Stimulated activated CD4-positive, alpha-beta T cell treated with anti-CD3 and anti-CD28 coated beads, Interleukin-4, amount 100 ng/mL, for 24 hours (primary cell): ENCODE results near the gene SPAG9.

Source experiments
- DNase-seq: peaks from one replicate; pipeline ENCODE4 v3.0.0-alpha.2; 2020

Gene SPAG9

GRCh38 chr17:51029568-51030463 is 90.9 kb downstream of the SPAG9 start:
- DNase-seq = no peak

- no peak for DNase-seq
Observed at GRCh38 chr17:51029142-51029541, 91.5 kb downstream of the SPAG9 start.

DNA sequence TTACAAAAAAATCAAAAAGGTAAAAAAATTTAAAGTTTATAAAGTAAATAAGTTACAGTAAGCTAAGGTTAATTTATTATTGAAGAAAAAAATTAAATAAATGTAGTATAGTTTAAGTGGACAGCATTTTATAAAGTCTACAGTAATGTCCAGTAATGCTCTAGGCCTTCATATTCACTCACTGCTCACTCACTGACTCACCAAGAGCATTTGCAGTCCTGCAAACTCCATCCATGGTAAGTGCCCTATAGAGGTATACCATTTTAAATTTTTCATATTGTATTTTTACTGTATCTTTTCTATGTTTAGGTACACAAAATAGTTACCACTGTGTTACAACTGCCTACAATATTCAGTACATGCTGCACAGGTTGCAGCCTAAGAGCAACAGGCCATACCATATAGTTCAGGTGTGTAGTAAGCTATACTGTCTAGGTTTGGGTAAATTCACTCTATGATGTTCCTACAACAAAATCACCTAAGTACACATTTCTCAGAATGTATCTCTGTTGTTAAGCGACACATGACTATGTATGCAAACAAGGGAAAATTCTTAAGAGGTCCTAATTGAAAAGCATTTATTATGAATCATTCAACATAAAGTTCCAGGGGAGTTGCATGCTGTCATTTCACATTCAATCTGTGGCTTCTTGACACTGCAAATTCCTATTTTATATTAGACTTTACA is 92.3 kb downstream of the SPAG9 start:
- no peak for DNase-seq

DNA sequence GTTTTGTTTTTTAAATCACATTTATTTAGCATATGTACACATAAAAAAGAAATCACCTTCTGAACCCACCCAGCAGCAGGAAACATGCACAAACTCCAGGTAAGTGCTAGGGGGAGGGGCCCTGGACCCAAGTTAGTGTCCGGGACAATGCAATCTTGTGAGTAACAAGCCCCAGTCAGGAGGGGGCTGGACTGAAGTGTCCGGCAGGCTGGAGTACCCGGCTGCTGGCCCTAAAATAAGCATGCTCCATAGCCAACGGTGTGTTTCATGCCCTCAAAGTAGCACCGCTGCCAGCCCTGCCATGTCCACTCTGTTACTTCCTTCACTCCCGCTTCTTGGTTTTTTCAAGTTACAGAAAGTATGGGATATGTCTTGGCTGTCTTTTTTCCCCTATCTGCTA is 102.1 kb downstream of the SPAG9 start:
- no peak for DNase-seq

GRCh38 chr17:51017270-51017669 is 103.4 kb downstream of the SPAG9 start:
- DNase-seq = no peak

DNA sequence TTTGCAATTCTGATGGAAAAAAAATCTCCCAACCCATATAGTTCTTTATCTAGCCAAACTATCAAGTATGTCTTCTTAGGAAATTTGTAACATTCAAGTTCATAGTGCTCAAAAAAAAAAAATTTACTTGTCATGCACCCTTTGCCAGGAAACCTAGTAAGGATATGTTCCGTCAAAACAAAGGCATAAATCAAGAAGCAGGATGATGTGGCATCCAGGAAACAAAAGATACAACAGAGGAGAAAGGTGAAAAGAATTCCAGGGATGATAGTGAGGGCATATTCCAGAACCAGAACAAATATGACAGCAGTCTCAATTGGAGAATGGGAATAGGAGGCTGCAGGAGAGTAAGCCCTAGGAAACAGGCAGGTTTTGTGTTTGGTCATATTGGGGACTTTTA is 104.6 kb downstream of the SPAG9 start:
- DNase-seq = no peak

GRCh38 chr17:51015145-51015558 is 105.5 kb downstream of the SPAG9 start:
- DNase-seq = no peak

- no peak for DNase-seq
Observed at GRCh38 chr17:51014129-51014528, 106.5 kb downstream of the SPAG9 start.

DNA sequence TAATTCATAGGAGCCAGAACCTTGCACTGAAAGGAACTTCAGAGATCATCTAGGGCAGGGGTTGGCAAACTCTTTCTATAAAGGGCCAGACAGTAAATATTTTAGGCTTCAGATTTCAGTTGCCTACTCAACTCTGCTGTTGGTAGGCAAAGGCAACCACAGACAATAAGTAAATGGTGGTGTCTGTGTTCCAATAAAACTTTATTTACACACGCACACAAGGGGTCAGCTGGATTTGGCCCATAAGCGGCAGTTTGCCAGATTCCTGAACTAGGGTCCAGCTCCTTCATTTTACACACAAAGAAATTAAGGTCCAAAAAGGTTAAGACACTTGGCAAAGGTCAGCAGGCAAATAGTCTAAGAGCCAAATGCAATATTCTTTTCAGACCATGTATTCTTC is 107.3 kb downstream of the SPAG9 start:
- no peak for DNase-seq

DNA sequence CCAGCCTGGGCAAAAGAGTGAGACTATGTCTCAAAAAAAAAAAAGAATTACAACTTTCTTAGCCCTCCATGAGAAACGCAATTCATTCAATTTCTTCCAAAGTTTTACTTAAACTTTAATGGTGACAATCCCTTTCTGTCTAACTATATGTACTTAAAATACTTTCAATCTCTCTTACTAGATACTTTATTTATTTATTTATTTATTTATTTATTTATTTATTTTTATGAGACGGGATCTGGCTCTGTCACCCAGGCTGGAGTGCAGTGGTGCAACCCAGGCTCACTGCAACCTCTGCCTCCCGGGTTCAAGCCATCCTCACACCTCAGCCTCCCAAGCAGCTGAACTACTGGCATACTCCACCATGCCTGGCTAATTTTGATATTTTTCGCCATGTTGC is 108.1 kb downstream of the SPAG9 start:
- no peak for DNase-seq

- no peak for DNase-seq
Observed at GRCh38 chr17:51010173-51010675, 110.4 kb downstream of the SPAG9 start.

DNA sequence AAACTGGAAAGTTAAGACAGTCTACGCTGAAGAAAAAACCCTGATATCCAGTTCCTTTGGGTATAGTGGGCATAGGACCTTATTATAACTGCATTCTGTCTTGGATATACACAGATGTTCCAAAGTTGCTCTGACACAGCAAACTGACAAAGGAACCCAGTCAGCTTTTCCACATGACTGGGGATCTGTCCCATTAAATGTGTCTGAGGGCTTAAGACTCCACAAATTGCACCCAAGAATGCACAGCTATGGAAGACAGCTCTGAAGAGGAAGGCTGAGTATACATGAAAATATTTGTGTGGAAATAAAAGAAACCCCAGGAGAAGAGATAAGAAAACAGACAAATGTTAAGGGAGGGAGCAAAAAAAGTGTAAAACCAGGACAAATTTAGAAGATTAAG is 114.1 kb downstream of the SPAG9 start:
- no peak for DNase-seq

DNA sequence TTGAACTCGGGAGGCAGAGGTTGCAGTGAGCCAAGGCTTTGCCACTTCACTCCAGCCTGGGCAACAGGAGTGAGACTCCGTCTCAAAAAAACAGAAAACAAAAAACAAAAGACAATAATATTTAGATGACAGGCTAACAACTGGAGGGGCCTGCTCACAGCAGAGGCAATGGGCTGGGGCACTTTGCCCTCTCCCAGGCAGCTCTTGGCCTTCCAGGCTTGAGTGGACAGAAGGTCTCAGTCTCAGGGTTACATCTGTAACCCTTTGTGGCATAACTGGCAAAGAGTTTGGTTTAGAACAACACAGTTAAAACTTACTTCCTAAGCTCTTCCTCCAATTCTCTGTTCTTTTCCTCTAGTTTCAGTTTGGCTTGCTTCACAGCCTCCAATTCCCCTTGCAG is 114.9 kb downstream of the SPAG9 start:
- DNase-seq = no peak

DNA sequence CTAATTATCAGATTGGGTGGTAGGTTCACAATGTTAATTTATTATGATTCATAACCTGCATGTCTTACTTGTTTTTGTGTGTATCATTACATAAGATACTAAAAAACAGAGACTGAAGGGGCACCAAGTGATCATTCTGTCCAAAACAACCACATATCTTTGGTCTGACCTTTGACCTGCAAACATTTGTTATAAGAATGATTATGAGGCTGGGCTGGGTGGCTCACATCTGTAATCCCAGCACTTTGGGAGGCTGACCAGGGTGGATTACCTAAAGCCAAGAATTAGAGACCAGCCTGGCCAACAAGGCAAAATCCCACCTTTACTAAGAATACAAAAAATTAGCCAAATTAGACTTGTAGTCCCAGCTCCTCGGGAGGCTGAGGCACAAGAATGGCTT is 116.4 kb downstream of the SPAG9 start:
- DNase-seq = no peak

DNA sequence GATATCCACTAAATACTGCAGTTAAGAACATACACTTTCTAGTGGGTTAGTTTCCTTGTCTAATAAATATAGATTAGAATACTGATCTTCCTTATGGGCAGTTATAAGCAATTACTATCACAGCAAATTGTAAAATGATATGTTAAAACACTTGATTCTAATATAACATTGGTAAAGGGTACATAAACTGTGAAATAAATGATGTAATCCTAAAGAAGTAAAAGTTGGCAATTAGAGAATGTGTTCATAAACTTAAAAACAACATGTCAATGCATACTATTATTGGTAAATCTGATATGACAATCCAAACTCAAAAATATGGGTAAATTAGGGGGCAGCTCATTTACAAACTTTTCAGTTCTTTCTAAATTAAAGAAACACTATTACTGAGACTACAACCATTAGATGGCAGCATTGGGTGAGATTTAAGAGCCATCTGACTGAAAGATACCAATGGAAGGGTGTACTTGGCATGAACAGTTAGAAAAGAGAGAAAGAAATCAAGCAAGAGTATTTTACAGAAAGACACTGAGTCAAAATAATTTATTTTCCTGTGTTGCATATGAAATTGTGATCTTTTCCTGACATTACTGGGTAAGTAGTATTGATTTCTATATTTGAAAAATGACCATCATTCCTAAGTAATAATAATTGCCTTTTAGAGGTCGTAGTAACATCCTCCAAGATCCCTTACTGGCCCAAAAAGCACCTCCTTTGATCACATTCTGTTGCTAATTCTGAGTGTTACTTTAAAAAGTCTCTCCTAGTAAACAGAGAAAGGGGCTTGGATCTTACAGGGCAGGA is 119.6 kb downstream of the SPAG9 start:
- peak; percentile 15 for DNase-seq

GRCh38 chr17:50995668-50996067 is 125.0 kb downstream of the SPAG9 start:
- no peak for DNase-seq

- DNase-seq = no peak
Observed at GRCh38 chr17:50993544-50993943, 127.1 kb downstream of the SPAG9 start.

- DNase-seq = no peak
Observed at GRCh38 chr17:50989149-50989548, 131.5 kb downstream of the SPAG9 start.

DNA sequence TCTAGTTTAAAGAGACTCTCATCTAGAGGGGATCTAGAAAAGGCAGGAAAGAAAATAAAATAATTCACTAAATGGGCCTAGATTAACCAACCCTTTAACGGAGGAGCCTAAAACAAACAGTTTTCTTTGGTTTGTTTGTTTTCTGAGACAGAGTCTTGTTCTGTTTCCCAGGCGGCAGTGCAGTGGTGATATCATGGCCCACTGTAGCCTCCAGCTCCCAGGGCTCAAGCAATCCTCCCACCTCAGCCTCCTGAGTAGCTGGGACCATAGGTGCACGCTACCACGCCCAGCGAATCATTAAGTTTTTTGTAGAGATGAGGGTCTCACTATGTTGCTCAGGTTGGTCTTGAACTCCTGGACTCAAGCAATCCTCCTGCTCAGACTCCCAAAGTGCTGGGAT is 132.2 kb downstream of the SPAG9 start:
- DNase-seq = no peak

DNA sequence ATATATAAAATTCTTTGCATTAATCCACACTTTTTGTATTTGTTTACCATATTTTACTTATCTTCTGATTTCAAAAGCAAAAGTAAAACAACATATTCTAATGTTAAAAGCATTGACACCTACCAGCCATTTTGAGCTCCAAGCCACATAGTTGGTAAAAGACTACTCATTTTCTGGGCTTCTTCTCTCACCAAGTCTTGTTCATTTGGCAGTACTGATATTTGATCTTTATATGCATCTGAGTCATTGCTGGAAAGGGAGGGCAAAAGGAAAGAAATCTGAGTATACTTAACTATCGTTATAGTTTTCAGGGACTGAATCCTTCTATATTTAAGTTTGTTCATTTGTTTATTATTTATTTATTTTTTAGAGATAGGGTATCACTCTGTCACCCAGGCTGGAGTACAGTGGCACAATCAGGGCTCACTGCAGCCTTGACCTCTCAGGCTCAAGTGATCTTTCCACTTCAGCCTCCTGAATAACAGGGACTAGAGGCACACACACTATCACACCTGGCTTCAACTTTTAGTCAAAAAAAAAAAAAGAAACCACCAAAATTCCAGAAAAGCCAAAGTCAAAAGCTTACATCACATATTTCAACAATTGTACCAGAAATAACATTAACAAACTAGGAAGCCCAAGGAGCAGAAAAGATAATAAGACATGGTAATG is 133.5 kb downstream of the SPAG9 start:
- DNase-seq = no peak

- DNase-seq = no peak
Observed at GRCh38 chr17:50981279-50981678, 139.4 kb downstream of the SPAG9 start.

DNA sequence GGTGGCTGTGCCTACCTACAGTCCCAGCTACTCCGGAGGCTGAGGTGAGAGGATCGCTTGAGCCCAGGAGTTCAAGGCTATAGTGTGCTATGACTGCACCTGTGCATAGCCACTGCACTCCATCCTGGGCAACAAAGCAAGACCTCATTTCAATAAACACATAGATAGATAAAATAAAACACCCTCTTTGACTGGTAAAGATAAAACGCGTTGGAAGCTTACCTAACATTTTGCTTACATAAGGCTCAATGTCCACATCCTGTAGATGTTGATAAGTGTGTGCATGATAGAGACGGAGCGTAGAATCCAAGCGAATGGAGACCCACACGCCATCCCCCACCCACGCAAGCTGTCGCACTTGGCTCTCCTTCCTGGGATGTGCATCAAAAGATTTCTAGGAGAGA is 141.1 kb downstream of the SPAG9 start:
- no peak for DNase-seq
